HUDEP-2 (cell line): ENCODE measurements around the gene HERC2.

Experiments used
- DNase-seq, 76 experiments: peaks; one replicate each; lab custom pipeline; 2025; ENCODE audit not compliant: unreplicated experiment in 76 of 76; lab: John Stamatoyannopoulos, UW

HERC2 gene

GRCh38 chr15:28075573-28075972 is 246.4 kb downstream of the HERC2 start:
- no peak for DNase-seq

DNA sequence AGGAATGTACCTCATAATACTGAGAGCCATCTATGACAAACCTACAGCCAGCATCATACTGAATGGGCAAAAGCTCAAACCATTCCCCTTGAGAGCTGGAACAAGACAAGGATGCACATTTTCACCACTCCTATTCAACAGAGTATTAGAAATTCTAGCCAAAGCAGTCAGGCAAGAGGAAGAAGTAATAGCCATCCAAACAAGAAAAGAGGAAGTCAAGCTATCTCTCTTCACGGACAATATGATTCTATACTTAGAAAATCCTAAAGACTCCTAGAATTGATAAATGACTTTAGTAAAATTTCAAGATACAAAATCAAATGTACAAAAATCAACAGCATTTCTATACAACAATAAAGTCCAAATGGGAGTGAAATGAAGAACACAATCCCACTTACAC is 253.0 kb downstream of the HERC2 start:
- no peak for DNase-seq

DNA sequence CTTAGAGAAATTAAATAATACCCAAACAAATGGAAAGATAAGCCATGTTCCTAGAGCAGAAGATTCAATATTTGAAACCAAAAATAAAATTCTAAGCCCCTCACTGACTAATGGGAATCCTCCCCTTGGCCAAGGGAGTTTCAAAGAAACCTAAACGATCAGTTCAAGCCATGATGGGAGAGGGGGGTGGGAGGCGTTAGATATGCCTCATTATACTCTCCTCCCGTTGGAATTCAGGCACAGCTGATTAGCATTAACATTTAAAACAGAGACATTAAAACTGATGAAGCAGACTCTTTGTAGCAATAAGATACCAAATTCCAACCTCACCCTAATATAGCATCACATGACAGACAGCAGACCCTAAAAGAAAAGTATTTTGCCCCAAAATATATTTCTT is 255.7 kb downstream of the HERC2 start:
- no peak for DNase-seq
